ENCODE results near the gene TMEM178B. TPM values are rescaled to one million over a fixed set of nuclear protein-coding genes. Genes with fewer than 3 reads are reported as not detected.

The TMEM178B gene
- total and polyA plus RNA-seq, 9 donors: 0.10 to 1.6 (median 0.30) TPM

- TF ChIP-seq POLR2A (IDR thresholded peaks at IDR 0.05) (no peak), EP300 (IDR thresholded peaks at IDR 0.05) (no peak), CTCF (IDR thresholded peaks at IDR 0.05) (no peak)
- H3K27me3 ChIP-seq: no peaks in the 10 kb centered on the region
- no peak overlapping the region for H3K27ac ChIP-seq
- H3K36me3 ChIP-seq: no peaks in the 10 kb centered on the region
- no peak for DNase-seq
- intact Hi-C loops (cut with DNase I): no loop called here
- H3K4me3 ChIP-seq: no peak overlapping the region
- no peaks in the 10 kb centered on the region for H3K9me3 ChIP-seq
- no peaks in the 10 kb centered on the region for H3K4me1 ChIP-seq (ENCODE audit: insufficient read depth)
- WGBS, 3 donors: 80 to 91% (median 89%) methylated on average over 6 of the region's 6 CpGs
Observed at GRCh38 chr7:141461924-141462323, 388.1 kb downstream of the TMEM178B start.

- no peak for DNase-seq
- WGBS, 3 donors: 63 to 76% (median 68%) methylated on average over 4 of the region's 4 CpGs
- Histone ChIP-seq H3K27ac (no peak overlapping the region), H3K9me3 (no peaks in the 10 kb centered on the region), H3K4me3 (no peak overlapping the region), H3K36me3 (no peaks in the 10 kb centered on the region), H3K27me3 (no peaks in the 10 kb centered on the region), H3K4me1 (ENCODE audit: insufficient read depth) (no peaks in the 10 kb centered on the region)
- TF ChIP-seq POLR2A (IDR thresholded peaks at IDR 0.05) (no peak), EP300 (IDR thresholded peaks at IDR 0.05) (no peak), CTCF (IDR thresholded peaks at IDR 0.05) (no peak)
- intact Hi-C loops (cut with DNase I): no loop called here
Observed at GRCh38 chr7:141462958-141463357, 389.1 kb downstream of the TMEM178B start.

GRCh38 chr7:141463986-141464385, 390.1 kb downstream of the TMEM178B start:
- TF ChIP-seq EP300 (IDR thresholded peaks at IDR 0.05) (no peak), CTCF (IDR thresholded peaks at IDR 0.05) (no peak), POLR2A (IDR thresholded peaks at IDR 0.05) (no peak)
- DNase-seq: no peak
- Histone ChIP-seq H3K4me1 (ENCODE audit: insufficient read depth) (no peaks in the 10 kb centered on the region), H3K9me3 (no peaks in the 10 kb centered on the region), H3K36me3 (no peaks in the 10 kb centered on the region), H3K27ac (no peak overlapping the region), H3K27me3 (no peaks in the 10 kb centered on the region), H3K4me3 (no peak overlapping the region)
- intact Hi-C loops (cut with DNase I): no loop called here
- 83 to 92% (median 83%) methylated on average over 8 of the region's 8 CpGs for WGBS, 3 donors

- no peaks in the 10 kb centered on the region for H3K9me3 ChIP-seq
- H3K4me1 ChIP-seq (ENCODE audit: insufficient read depth): no peaks in the 10 kb centered on the region
- intact Hi-C loops (cut with DNase I): no loop called here
- no peaks in the 10 kb centered on the region for H3K27me3 ChIP-seq
- H3K36me3 ChIP-seq: no peaks in the 10 kb centered on the region
- TF ChIP-seq EP300 (IDR thresholded peaks at IDR 0.05): no peak
- TF ChIP-seq POLR2A (IDR thresholded peaks at IDR 0.05): no peak
- TF ChIP-seq CTCF (IDR thresholded peaks at IDR 0.05): no peak
- no peak overlapping the region for H3K27ac ChIP-seq
- no peak for DNase-seq
- no peak overlapping the region for H3K4me3 ChIP-seq
- 77 to 82% (median 81%) methylated on average over 2 of the region's 2 CpGs for WGBS, 3 donors
Observed at GRCh38 chr7:141464551-141464950, 390.7 kb downstream of the TMEM178B start.

All from ovary (tissue), 9 donors.